ENCODE data around the gene ONECUT3.
A peak's percentile ranks its signal among the peaks of the same experiment; 100 is the strongest.

ONECUT3 gene

GRCh38 chr19:1754636-1755466, 1.5 kb downstream of the ONECUT3 start:
- Histone ChIP-seq H3K27me3 (ENCODE audit: insufficient read depth, poor library complexity, severe bottlenecking) (peaks cover 76% of the 10 kb centered on the region), H3K4me3 (replicated peaks; ENCODE audit: insufficient read depth, low read length) (no peak overlapping the region), H3K27ac (replicated peaks) (no peak overlapping the region)
- TF ChIP-seq, protein P1, sequence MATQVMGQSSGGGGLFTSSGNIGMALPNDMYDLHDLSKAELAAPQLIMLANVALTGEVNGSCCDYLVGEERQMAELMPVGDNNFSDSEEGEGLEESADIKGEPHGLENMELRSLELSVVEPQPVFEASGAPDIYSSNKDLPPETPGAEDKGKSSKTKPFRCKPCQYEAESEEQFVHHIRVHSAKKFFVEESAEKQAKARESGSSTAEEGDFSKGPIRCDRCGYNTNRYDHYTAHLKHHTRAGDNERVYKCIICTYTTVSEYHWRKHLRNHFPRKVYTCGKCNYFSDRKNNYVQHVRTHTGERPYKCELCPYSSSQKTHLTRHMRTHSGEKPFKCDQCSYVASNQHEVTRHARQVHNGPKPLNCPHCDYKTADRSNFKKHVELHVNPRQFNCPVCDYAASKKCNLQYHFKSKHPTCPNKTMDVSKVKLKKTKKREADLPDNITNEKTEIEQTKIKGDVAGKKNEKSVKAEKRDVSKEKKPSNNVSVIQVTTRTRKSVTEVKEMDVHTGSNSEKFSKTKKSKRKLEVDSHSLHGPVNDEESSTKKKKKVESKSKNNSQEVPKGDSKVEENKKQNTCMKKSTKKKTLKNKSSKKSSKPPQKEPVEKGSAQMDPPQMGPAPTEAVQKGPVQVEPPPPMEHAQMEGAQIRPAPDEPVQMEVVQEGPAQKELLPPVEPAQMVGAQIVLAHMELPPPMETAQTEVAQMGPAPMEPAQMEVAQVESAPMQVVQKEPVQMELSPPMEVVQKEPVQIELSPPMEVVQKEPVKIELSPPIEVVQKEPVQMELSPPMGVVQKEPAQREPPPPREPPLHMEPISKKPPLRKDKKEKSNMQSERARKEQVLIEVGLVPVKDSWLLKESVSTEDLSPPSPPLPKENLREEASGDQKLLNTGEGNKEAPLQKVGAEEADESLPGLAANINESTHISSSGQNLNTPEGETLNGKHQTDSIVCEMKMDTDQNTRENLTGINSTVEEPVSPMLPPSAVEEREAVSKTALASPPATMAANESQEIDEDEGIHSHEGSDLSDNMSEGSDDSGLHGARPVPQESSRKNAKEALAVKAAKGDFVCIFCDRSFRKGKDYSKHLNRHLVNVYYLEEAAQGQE (IDR thresholded peaks at IDR 0.05; ENCODE audit: insufficient replicate concordance, low read depth) = no peak
- TF ChIP-seq GABPA (IDR thresholded peaks at IDR 0.05; ENCODE audit: low read depth) (no peak), SPI1 (IDR thresholded peaks at IDR 0.05; ENCODE audit: borderline replicate concordance, low read depth) (no peak), POLR2AphosphoS5 (IDR thresholded peaks at IDR 0.05; ENCODE audit: low read depth) (no peak)
- TF ChIP-seq, protein P2, sequence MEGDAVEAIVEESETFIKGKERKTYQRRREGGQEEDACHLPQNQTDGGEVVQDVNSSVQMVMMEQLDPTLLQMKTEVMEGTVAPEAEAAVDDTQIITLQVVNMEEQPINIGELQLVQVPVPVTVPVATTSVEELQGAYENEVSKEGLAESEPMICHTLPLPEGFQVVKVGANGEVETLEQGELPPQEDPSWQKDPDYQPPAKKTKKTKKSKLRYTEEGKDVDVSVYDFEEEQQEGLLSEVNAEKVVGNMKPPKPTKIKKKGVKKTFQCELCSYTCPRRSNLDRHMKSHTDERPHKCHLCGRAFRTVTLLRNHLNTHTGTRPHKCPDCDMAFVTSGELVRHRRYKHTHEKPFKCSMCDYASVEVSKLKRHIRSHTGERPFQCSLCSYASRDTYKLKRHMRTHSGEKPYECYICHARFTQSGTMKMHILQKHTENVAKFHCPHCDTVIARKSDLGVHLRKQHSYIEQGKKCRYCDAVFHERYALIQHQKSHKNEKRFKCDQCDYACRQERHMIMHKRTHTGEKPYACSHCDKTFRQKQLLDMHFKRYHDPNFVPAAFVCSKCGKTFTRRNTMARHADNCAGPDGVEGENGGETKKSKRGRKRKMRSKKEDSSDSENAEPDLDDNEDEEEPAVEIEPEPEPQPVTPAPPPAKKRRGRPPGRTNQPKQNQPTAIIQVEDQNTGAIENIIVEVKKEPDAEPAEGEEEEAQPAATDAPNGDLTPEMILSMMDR (IDR thresholded peaks at IDR 0.05; ENCODE audit: insufficient read depth, low read length) = no peak
- DNase-seq (ENCODE audit: low read depth in 1 of 2, low spot score in 1 of 2) = peak; percentile 30 to 69

DNA sequence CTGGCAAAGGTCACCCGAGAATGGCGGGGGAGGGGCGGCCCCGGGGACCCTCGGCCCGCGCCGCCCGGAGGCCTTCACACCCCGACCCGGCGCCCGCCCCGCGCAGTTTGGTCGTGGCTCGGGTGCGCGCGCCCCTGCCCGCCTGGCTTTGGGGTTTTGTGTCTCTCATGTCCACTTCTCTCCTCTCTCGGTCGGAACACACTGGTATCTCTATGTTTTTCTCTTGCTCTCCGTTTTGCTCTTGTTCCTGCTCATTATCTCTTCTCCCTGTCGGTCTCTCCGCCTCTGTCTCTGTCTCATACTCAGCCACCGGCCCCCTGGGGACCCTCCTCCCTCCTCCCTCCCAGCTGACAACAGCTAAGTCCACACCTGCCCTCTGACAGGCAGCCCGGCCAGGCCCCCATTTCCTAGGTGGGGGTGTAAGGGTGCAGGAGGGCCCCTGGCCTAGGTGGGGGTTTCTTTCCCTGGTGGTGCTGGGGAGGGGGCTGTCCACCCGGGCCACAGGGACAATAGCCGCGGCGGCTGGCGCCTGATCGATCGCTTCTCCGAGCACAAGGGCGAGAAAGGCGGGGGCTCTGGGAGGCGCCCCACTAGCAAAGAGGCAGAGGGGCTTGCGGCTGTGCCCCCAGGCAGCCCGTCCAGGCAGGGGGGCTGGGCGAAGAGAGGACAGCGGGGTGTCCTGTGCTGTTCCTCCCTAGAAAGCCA, 2.3 kb downstream of the ONECUT3 start:
- Histone ChIP-seq H3K27ac (replicated peaks) (no peak overlapping the region), H3K27me3 (ENCODE audit: insufficient read depth, poor library complexity, severe bottlenecking) (peaks cover 76% of the 10 kb centered on the region), H3K4me3 (replicated peaks; ENCODE audit: insufficient read depth, low read length) (no peak overlapping the region)
- no peak for DNase-seq (ENCODE audit: low read depth in 1 of 2, low spot score in 1 of 2)
- TF ChIP-seq, protein P2 (IDR thresholded peaks at IDR 0.05; ENCODE audit: insufficient read depth, low read length) = no peak
- TF ChIP-seq, protein P1 (IDR thresholded peaks at IDR 0.05; ENCODE audit: insufficient replicate concordance, low read depth) = no peak
- TF ChIP-seq SPI1 (IDR thresholded peaks at IDR 0.05; ENCODE audit: borderline replicate concordance, low read depth) (no peak), POLR2AphosphoS5 (IDR thresholded peaks at IDR 0.05; ENCODE audit: low read depth) (no peak), GABPA (IDR thresholded peaks at IDR 0.05; ENCODE audit: low read depth) (no peak)

DNA sequence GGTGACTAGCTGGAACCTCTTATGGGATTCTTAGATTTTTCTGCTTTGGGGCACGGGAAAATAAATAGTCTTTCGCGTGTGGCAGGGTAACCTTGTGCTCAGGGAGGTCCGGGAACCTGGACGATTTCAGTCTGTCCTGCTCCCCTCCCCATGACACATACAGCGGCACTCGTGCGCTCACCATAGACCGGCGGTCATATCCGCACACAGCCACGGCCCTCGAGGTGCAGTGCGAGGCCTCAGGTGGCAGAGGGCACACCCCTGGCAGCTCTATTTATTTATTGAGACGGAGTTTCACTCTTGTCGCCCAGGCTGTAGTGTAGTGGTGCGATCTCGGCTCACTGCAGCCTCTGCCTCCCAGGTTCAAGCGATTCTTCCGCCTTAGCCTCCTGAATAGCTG, 3.0 kb downstream of the ONECUT3 start:
- Histone ChIP-seq H3K27me3 (ENCODE audit: insufficient read depth, poor library complexity, severe bottlenecking) (peaks cover 73% of the 10 kb centered on the region), H3K4me3 (replicated peaks; ENCODE audit: insufficient read depth, low read length) (no peak overlapping the region), H3K27ac (replicated peaks) (no peak overlapping the region)
- no peak for DNase-seq (ENCODE audit: low read depth in 1 of 2, low spot score in 1 of 2)
- TF ChIP-seq SPI1 (IDR thresholded peaks at IDR 0.05; ENCODE audit: borderline replicate concordance, low read depth) = no peak
- no peak for TF ChIP-seq GABPA (IDR thresholded peaks at IDR 0.05; ENCODE audit: low read depth)
- TF ChIP-seq, protein P1 (IDR thresholded peaks at IDR 0.05; ENCODE audit: insufficient replicate concordance, low read depth) = no peak
- TF ChIP-seq, protein P2 (IDR thresholded peaks at IDR 0.05; ENCODE audit: insufficient read depth, low read length) = no peak
- TF ChIP-seq POLR2AphosphoS5 (IDR thresholded peaks at IDR 0.05; ENCODE audit: low read depth) = no peak
